Ovary (tissue), 3 donors: ENCODE data around the gene UBC.

Source experiments
- CTCF ChIP-seq, 3 donors: fragments of 450-650 bp in 2 of 3; fragments of 200-600 bp in 1 of 3; IDR thresholded peaks; one replicate each; pipeline versions ENCODE4 v1.5.1 to v1.8.0; 2016 to 2022; ENCODE audit warnings: antibody characterized with exemption in 3 of 3, mild to moderate bottlenecking in 1 of 3
- EP300 ChIP-seq: sonication (generic); formaldehyde crosslinking; IDR thresholded peaks from one replicate; pipeline ENCODE4 v1.6.1; 2017; ENCODE audit warnings: antibody characterized with exemption
- donor health status: DM: no; HTN: no; CAD: no.

- no peak for TF ChIP-seq CTCF (IDR thresholded peaks at IDR 0.05)
- no peak for TF ChIP-seq EP300
Observed at GRCh38 chr12:124884587-124885438, 29.6 kb downstream of the UBC start.
